HepG2 (cell line): ENCODE data around the gene TLN1. TPM values are rescaled to one million over a fixed set of nuclear protein-coding genes. Genes with fewer than 3 reads are reported as not detected.

ENCODE experiments used
- ARNT ChIP-seq: fragments of 450-650 bp; IDR thresholded peaks from 2 replicates; pipeline ENCODE4 v1.6.1; 2017
- KDM2A ChIP-seq: sonication (generic); formaldehyde crosslinking; IDR thresholded peaks from 2 replicates; pipeline ENCODE4 v1.4.0; 2020; ENCODE audit warnings: low read depth, missing genetic modification reagents, borderline replicate concordance
- NFIC ChIP-seq: IDR thresholded peaks from 2 replicates; pipeline ENCODE4 v1.6.1; 2012; ENCODE audit warnings: mild to moderate bottlenecking, low read length, inconsistent platforms
- TFDP1 ChIP-seq: IDR thresholded peaks from 2 replicates; pipeline ENCODE4 v1.6.1; 2016; ENCODE audit warnings: missing compliant biosample characterization, missing genetic modification reagents, borderline replicate concordance
- THRA ChIP-seq: sonication (generic); formaldehyde crosslinking; IDR thresholded peaks from 2 replicates; pipeline ENCODE4 v1.4.0; 2020; ENCODE audit warnings: missing genetic modification reagents, borderline replicate concordance
- YEATS4 ChIP-seq: sonication (generic); formaldehyde crosslinking; IDR thresholded peaks from 2 replicates; pipeline ENCODE4 v1.4.0; 2020; ENCODE audit warnings: missing genetic modification reagents, borderline replicate concordance
- ZFP36L1 ChIP-seq: sonication (generic); formaldehyde crosslinking; IDR thresholded peaks from 2 replicates; pipeline ENCODE4 v1.8.0; 2022; ENCODE audit warnings: mild to moderate bottlenecking, missing genetic modification reagents, moderate library complexity
- ZNF232 ChIP-seq: sonication (generic); formaldehyde crosslinking; IDR thresholded peaks from 2 replicates; pipeline ENCODE4 v1.4.0; 2020; ENCODE audit warnings: missing genetic modification reagents, borderline replicate concordance
- ZNF318 ChIP-seq: sonication (generic); formaldehyde crosslinking; IDR thresholded peaks from 2 replicates; pipeline ENCODE4 v1.4.0; 2020; ENCODE audit warnings: mild to moderate bottlenecking, missing genetic modification reagents
- ZNF572 ChIP-seq: sonication (generic); formaldehyde crosslinking; IDR thresholded peaks from 2 replicates; pipeline ENCODE4 v1.5.1; 2020; ENCODE audit warnings: mild to moderate bottlenecking, missing genetic modification reagents
- ZNF580 ChIP-seq: IDR thresholded peaks from 2 replicates; pipeline ENCODE4 v1.6.1; 2016; ENCODE audit warnings: low read depth, borderline replicate concordance
- ZNF629 ChIP-seq: sonication (generic); formaldehyde crosslinking; conservative IDR thresholded peaks from 2 replicates; pipeline ENCODE4 v1.5.0; 2020; ENCODE audit warnings: missing genetic modification reagents
- ZNF781 ChIP-seq: sonication (generic); formaldehyde crosslinking; IDR thresholded peaks from 2 replicates; pipeline ENCODE4 v1.5.1; 2020; ENCODE audit warnings: borderline replicate concordance, mild to moderate bottlenecking, missing genetic modification reagents; ENCODE audit errors: not compliant biosample characterization
- ZNF782 ChIP-seq: sonication (generic); formaldehyde crosslinking; IDR thresholded peaks from 2 replicates; pipeline ENCODE4 v1.4.0; 2020; ENCODE audit warnings: missing genetic modification reagents, mild to moderate bottlenecking, borderline replicate concordance
- ZNF784 ChIP-seq: sonication (generic); formaldehyde crosslinking; IDR thresholded peaks from 2 replicates; pipeline ENCODE4 v1.5.1; 2020; ENCODE audit warnings: missing genetic modification reagents, mild to moderate bottlenecking, borderline replicate concordance
- polyA plus RNA-seq, 8 experiments: library from polyadenylated mRNA; depleted of rRNA in 3 of 8; stranded (reverse) in 7 of 8; unstranded in 1 of 8; fragments of >200 nt; fragmentation: Illumina TruSeq in 4 of 8; extraction: Trizol in 4 of 8; gene quantifications; 2 replicates each; pipeline versions ENCODE4 v1.2.1 to v1.2.3, GENCODE V29; 2011 to 2016; ENCODE audit warnings: low read depth in 4 of 8, missing spikeins in 1 of 8, mixed read lengths in 1 of 8; ENCODE audit not compliant: insufficient read depth in 1 of 8
- total RNA-seq, 5 experiments: library from RNA; depleted of rRNA; stranded (reverse); fragments of >200 nt; fragmentation: Illumina TruSeq; extraction: Trizol; gene quantifications; 2 replicates each; pipeline ENCODE4 v1.2.3, GENCODE V29; 2016; ENCODE audit warnings: low read depth in 1 of 5

The TLN1 gene
- total and polyA plus RNA-seq, 2 of the 13 experiments (the other 11 are each of a cell fraction or from before 2014, with no cell fraction given): 35.2 to 51.8 TPM

- TF ChIP-seq ZNF318 (CRISPR knock-in tag) (no peak; the same call in 1 of the 2 replicates), TFDP1 (peak; percentile 55; the same call in 1 of the 2 replicates), ZNF629 (CRISPR knock-in tag) (0 out of 2 replicates have a peak, but pooled peaks have one; percentile 29), KDM2A (CRISPR knock-in tag) (peak; percentile 89), THRA (CRISPR knock-in tag) (0 out of 2 replicates have a peak, but pooled peaks have one; percentile 46), YEATS4 (CRISPR knock-in tag) (peak; percentile 96), ZNF232 (CRISPR knock-in tag) (peak; percentile 73; the same call in 1 of the 2 replicates), ZNF781 (peak; percentile 66), ZFP36L1 (CRISPR knock-in tag) (no peak; the same call in 1 of the 2 replicates), NFIC (no peak), ZNF580 (CRISPR knock-in tag) (no peak; the same call in 1 of the 2 replicates), ZNF784 (CRISPR knock-in tag) (peak; percentile 42; the same call in 1 of the 2 replicates), ZNF572 (CRISPR knock-in tag) (no peak), ARNT (no peak), ZNF782 (CRISPR knock-in tag) (no peak)
These were observed at the start of gene TLN1, which contains the start of gene CREB3 (continued) for GRCh38 chr9:35732185-35732799.
